WTC11 (cell line): ENCODE results near the gene AJAP1.

Source experiments
- ESRRA ChIP-seq: sonication (generic); formaldehyde crosslinking; IDR thresholded peaks from 2 replicates; pipeline ENCODE4 v1.8.1; 2022; ENCODE audit warnings: mild to moderate bottlenecking, missing genetic modification reagents, borderline replicate concordance
- FOXJ3 ChIP-seq: sonication (generic); formaldehyde crosslinking; IDR thresholded peaks from 2 replicates; pipeline ENCODE4 v1.9.0; 2021; ENCODE audit warnings: missing genetic modification reagents, mild to moderate bottlenecking, borderline replicate concordance
- JUN ChIP-seq: sonication (generic); formaldehyde crosslinking; IDR thresholded peaks from 2 replicates; pipeline ENCODE4 v1.8.0; 2023; ENCODE audit warnings: mild to moderate bottlenecking, missing genetic modification reagents
- KAT7 ChIP-seq: sonication (generic); formaldehyde crosslinking; IDR thresholded peaks from 2 replicates; pipeline ENCODE4 v1.8.1; 2023; ENCODE audit warnings: missing genetic modification reagents, mild to moderate bottlenecking, borderline replicate concordance
- MXD4 ChIP-seq: fragments of 250-450 bp; sonication (Bioruptor Pico); IDR thresholded peaks from 2 replicates; pipeline ENCODE4 v1.8.0; 2021; ENCODE audit warnings: mild to moderate bottlenecking, moderate library complexity, borderline replicate concordance
- NR2C2 ChIP-seq: sonication (generic); formaldehyde crosslinking; IDR thresholded peaks from 2 replicates; pipeline ENCODE4 v1.8.0; 2022; ENCODE audit warnings: mild to moderate bottlenecking, missing genetic modification reagents
- SP1 ChIP-seq: sonication (generic); formaldehyde crosslinking; conservative IDR thresholded peaks from 2 replicates; pipeline ENCODE4 v1.8.1; 2022; ENCODE audit warnings: missing genetic modification reagents
- STAT6 ChIP-seq: sonication (generic); formaldehyde crosslinking; conservative IDR thresholded peaks from 2 replicates; pipeline ENCODE4 v1.8.1; 2023; ENCODE audit warnings: mild to moderate bottlenecking, low read depth, missing genetic modification reagents, moderate library complexity
- USF1 ChIP-seq: sonication (generic); formaldehyde crosslinking; IDR thresholded peaks from 2 replicates; pipeline ENCODE4 v1.8.0; 2022; ENCODE audit warnings: mild to moderate bottlenecking, missing genetic modification reagents
- ZSCAN18 ChIP-seq: fragments of 250-450 bp; sonication (Bioruptor Pico); IDR thresholded peaks from 2 replicates; pipeline ENCODE4 v2.1.2; 2022; ENCODE audit warnings: mild to moderate bottlenecking, moderate library complexity
- TF ChIP-seq, protein P1 (sequence below): fragments of 200-600 bp; IDR thresholded peaks from 2 replicates; pipeline ENCODE4 v1.8.0; 2022; ENCODE audit warnings: antibody characterized with exemption
- TF ChIP-seq, protein P2 (sequence below): sonication (generic); formaldehyde crosslinking; IDR thresholded peaks from 2 replicates; pipeline ENCODE4 v1.8.0; 2022; ENCODE audit warnings: missing genetic modification reagents

GRCh38 chr1:4702464-4702863 lies 48.1 kb downstream of the AJAP1 start:
- TF ChIP-seq, protein P1, sequence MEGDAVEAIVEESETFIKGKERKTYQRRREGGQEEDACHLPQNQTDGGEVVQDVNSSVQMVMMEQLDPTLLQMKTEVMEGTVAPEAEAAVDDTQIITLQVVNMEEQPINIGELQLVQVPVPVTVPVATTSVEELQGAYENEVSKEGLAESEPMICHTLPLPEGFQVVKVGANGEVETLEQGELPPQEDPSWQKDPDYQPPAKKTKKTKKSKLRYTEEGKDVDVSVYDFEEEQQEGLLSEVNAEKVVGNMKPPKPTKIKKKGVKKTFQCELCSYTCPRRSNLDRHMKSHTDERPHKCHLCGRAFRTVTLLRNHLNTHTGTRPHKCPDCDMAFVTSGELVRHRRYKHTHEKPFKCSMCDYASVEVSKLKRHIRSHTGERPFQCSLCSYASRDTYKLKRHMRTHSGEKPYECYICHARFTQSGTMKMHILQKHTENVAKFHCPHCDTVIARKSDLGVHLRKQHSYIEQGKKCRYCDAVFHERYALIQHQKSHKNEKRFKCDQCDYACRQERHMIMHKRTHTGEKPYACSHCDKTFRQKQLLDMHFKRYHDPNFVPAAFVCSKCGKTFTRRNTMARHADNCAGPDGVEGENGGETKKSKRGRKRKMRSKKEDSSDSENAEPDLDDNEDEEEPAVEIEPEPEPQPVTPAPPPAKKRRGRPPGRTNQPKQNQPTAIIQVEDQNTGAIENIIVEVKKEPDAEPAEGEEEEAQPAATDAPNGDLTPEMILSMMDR = no peak
- TF ChIP-seq STAT6 (CRISPR knock-in tag) = no peak
- TF ChIP-seq JUN = no peak
- TF ChIP-seq, protein P2, sequence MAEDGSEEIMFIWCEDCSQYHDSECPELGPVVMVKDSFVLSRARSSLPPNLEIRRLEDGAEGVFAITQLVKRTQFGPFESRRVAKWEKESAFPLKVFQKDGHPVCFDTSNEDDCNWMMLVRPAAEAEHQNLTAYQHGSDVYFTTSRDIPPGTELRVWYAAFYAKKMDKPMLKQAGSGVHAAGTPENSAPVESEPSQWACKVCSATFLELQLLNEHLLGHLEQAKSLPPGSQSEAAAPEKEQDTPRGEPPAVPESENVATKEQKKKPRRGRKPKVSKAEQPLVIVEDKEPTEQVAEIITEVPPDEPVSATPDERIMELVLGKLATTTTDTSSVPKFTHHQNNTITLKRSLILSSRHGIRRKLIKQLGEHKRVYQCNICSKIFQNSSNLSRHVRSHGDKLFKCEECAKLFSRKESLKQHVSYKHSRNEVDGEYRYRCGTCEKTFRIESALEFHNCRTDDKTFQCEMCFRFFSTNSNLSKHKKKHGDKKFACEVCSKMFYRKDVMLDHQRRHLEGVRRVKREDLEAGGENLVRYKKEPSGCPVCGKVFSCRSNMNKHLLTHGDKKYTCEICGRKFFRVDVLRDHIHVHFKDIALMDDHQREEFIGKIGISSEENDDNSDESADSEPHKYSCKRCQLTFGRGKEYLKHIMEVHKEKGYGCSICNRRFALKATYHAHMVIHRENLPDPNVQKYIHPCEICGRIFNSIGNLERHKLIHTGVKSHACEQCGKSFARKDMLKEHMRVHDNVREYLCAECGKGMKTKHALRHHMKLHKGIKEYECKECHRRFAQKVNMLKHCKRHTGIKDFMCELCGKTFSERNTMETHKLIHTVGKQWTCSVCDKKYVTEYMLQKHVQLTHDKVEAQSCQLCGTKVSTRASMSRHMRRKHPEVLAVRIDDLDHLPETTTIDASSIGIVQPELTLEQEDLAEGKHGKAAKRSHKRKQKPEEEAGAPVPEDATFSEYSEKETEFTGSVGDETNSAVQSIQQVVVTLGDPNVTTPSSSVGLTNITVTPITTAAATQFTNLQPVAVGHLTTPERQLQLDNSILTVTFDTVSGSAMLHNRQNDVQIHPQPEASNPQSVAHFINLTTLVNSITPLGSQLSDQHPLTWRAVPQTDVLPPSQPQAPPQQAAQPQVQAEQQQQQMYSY (CRISPR knock-in tag) = no peak
- no peak for TF ChIP-seq KAT7 (CRISPR knock-in tag)
- no peak for TF ChIP-seq ESRRA
- no peak for TF ChIP-seq ZSCAN18
- TF ChIP-seq SP1 = no peak
- no peak for TF ChIP-seq FOXJ3 (CRISPR knock-in tag)
- no peak for TF ChIP-seq NR2C2 (CRISPR knock-in tag)
- TF ChIP-seq USF1 (CRISPR knock-in tag) = no peak
- TF ChIP-seq MXD4 = no peak
